Skeletal muscle satellite cell (primary cell): ENCODE data around the gene MRM1.

Experiments
- H3K27me3 ChIP-seq: 2 replicates; pipeline ENCODE4 v1.7.0; 2013; ENCODE audit warnings: low read length; ENCODE audit not compliant: control insufficient read depth, insufficient read depth
- H3K36me3 ChIP-seq: 2 replicates; pipeline ENCODE4 v1.7.0; 2013; ENCODE audit warnings: mild to moderate bottlenecking, control low read depth, low read length; ENCODE audit not compliant: insufficient read depth
- H3K4me1 ChIP-seq: 2 replicates; pipeline ENCODE4 v1.7.0; 2013; ENCODE audit warnings: low read length; ENCODE audit not compliant: control insufficient read depth, insufficient read depth
- H3K4me2 ChIP-seq: 2 replicates; pipeline ENCODE4 v1.7.0; 2013; ENCODE audit warnings: mild to moderate bottlenecking, low read length
- H3K4me3 ChIP-seq: 2 replicates; pipeline ENCODE4 v1.7.0; 2013; ENCODE audit warnings: low read length
- H3K9ac ChIP-seq: 2 replicates; pipeline ENCODE4 v1.7.0; 2013; ENCODE audit warnings: mild to moderate bottlenecking, low read depth, low read length, moderate library complexity
- H3K9me3 ChIP-seq: replicated peaks from 2 replicates; pipeline ENCODE4 v1.7.0; 2013; ENCODE audit warnings: mild to moderate bottlenecking, control low read depth, low read length

MRM1 gene

DNA sequence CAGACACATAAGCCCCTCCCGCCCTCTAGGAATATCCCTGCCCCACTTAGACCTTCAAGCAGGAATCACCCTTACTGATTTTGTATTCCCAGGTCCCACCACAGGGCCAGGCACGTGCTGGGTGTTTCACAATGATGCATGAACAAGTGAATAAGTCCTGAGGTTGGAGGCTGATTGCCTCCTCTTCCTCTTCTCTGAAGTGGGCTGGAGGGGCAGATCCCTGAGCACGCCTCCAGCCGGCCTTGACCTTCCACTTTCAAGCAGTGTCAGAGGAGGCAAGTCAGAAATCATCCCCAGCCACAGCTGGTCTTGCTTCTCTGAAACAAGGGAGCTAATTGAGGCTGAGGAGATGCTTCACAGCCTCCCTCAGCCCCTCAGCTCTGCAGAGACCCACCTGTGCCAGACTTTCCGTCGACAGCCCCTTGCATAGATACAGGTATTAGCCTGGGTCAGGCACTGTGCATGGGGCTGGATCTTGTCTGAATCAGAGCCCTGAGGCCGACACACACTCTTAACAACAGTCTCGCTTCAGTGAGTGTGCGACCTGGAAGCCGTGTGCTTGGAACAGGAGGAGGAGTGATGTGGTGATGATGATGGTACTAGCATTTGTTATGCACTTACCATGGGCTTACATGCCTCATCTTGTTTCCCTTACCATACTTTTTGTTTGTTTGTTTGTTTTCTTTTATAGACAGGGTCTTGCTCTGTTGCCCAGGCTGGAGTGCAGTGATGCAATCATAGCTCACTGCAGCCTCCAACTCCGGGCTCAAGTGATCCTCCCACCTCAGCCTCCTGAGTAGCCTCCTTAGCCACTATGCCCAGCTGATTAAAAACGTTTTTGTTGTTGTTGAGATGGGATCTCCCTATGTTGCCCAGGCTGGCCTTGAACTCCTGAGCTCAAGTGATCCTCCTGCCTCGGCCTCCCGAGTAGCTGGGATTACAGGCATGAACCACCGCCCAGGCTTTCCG is 15.0 kb downstream of the MRM1 start:
- no peaks in the 10 kb centered on the region for H3K9me3 ChIP-seq
- H3K9ac ChIP-seq: no peak overlapping the region
- H3K4me2 ChIP-seq: no peak overlapping the region
- H3K36me3 ChIP-seq: no peaks in the 10 kb centered on the region
- peaks cover 4% of the 10 kb centered on the region for H3K27me3 ChIP-seq
- H3K4me1 ChIP-seq: peaks cover 6% of the 10 kb centered on the region
- H3K4me3 ChIP-seq: no peak overlapping the region

DNA sequence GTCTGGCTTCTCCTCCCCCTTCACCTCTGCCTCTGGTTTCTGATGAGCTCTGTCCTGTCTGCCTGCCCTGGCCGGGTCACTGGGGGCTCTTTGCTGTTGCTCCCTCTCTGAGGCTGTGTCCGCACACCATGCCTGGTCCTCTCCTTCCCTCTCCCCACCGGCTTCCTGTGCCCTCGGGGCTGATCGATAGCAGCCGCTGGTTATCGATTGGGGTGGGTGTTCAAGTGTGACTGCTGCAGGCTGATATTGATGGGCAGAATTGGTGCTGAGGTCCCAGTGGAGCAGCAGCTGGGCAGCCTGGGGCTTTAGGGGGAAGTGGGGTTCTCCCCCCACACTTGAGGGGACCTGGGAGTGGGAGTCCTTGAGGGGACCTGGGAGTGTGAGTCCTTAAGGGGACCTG is 16.4 kb downstream of the MRM1 start:
- no peaks in the 10 kb centered on the region for H3K4me1 ChIP-seq

DNA sequence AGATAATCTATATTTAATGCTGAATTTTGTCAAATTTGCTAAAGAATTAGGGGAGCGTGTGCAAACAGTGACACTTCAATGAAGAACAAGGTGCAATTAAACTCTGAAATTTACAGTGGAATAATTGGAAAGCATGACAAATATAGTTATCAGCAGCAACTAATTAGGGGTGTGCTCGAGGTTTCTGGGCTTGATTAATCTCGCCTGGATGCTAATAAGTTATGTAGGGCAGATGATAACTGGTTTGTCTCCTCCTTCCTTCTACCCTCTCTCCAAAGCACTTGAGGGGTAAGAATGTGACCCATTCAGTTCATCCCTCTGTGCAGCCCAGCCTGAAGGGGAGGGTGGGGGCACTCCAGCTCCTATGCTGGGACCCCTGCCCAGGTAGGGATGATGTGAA is 21.9 kb downstream of the MRM1 start:
- peaks cover 4% of the 10 kb centered on the region for H3K27me3 ChIP-seq
- H3K4me3 ChIP-seq: no peak overlapping the region
- no peaks in the 10 kb centered on the region for H3K4me1 ChIP-seq
- H3K4me2 ChIP-seq: no peak overlapping the region
- no peak overlapping the region for H3K9ac ChIP-seq
- no peaks in the 10 kb centered on the region for H3K9me3 ChIP-seq
- no peaks in the 10 kb centered on the region for H3K36me3 ChIP-seq

More for the DNA sequence above, 16.4 kb downstream of the MRM1 start:
- no peaks in the 10 kb centered on the region for H3K36me3 ChIP-seq
- H3K4me3 ChIP-seq: no peak overlapping the region
- peaks cover 4% of the 10 kb centered on the region for H3K27me3 ChIP-seq
- no peak overlapping the region for H3K9ac ChIP-seq
- no peak overlapping the region for H3K4me2 ChIP-seq
- H3K9me3 ChIP-seq: no peaks in the 10 kb centered on the region

DNA sequence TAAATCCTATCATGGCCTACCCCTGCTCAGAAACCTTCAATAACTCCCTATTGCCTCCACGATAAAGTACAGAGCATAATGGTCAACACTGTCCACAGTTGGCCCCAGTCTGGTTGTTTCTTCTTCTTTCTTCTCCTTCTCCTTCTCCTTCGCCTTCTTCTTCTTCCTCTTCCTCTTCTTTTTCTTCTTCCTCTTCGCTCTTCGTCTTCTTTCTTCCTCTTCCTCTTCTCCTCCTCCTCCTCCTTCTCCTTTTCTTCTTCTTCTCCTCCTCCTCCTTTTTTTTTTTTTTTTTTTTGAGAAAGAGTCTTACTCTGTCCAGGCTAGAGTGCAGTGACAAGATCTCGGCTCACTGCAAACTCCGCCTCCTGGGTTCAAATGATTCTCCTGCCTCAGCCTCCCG is 23.8 kb downstream of the MRM1 start:
- Histone ChIP-seq H3K27me3 (no peaks in the 10 kb centered on the region), H3K4me2 (no peak overlapping the region), H3K4me1 (no peaks in the 10 kb centered on the region), H3K36me3 (no peaks in the 10 kb centered on the region), H3K9ac (no peak overlapping the region), H3K9me3 (no peaks in the 10 kb centered on the region), H3K4me3 (no peak overlapping the region)

DNA sequence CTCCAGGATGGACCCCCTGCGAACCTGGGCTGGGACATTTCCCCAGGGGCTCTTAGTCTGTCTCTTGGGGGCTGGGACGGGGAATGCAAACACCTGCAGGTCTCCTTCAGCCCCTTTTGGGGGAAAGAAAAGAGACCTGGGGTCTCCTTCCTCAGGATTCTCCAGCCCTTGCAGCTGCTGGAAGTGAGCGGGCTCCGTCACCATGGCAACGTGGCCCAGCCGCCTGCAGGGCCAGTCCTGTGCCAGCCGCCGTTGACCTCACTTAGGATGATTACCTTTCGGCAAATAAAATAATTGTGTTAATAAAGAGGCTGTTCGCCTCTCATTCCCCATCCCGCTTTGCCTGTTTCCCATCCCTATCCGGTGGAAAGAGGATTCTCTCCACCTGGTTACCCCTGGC is 25.7 kb downstream of the MRM1 start:
- no peaks in the 10 kb centered on the region for H3K36me3 ChIP-seq
- no peaks in the 10 kb centered on the region for H3K9me3 ChIP-seq
- H3K27me3 ChIP-seq: peaks cover 14% of the 10 kb centered on the region
- no peak overlapping the region for H3K4me3 ChIP-seq
- H3K9ac ChIP-seq: no peak overlapping the region
- H3K4me2 ChIP-seq: no peak overlapping the region
- H3K4me1 ChIP-seq: no peaks in the 10 kb centered on the region

DNA sequence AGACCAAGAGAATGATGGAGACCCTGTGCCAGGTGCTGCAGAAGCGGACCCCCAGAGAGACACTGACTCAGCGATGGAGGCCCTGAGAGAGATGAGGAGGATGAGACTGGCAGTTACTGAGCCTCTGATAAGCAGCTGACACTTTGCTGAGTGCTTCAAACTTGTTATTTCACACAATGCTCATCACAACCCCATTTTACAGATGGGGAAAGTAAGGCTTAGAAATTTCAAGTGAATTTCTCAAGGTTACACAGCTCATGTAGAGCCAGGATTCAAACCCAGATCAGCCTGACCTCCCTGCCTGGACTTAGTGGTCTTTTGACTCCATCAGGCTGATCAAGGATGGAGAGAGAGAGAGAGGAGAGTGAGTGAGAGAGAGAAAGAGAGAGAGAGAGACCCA is 27.2 kb downstream of the MRM1 start:
- H3K27me3 ChIP-seq: peaks cover 26% of the 10 kb centered on the region
- no peak overlapping the region for H3K4me3 ChIP-seq

DNA sequence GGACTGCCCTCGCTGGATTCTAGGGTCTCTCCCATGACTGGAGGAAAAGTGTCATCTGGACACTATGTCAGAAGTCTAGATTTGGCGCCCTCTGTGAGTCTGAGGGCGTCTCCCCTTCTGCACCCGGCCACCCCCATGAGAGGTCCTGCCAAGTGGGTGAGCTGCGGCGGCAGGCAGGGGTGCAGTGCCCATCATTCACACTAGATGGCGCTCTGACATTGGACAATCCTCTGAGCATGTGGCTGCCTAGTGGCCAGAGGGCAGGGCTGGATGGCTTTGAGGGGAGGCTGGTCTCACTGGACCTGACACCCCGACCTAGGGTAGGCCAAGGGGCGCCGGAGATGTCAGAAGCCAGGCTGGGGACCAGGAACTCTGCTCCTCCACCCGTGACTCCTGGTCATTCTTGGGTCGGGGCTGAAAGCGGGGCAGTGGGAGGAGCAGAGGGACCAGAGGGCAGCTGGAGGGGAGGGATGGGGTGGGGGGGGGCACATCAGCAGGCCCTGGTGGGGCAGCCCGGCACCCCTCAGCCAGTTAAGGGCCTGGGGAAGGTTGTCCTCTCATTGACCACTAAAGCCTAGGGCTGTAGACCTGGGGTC is 28.0 kb downstream of the MRM1 start:
- Histone ChIP-seq H3K27me3 (peaks cover 32% of the 10 kb centered on the region), H3K36me3 (no peaks in the 10 kb centered on the region), H3K4me2 (no peak overlapping the region), H3K4me1 (no peaks in the 10 kb centered on the region), H3K9ac (no peak overlapping the region), H3K4me3 (no peak overlapping the region), H3K9me3 (no peaks in the 10 kb centered on the region)

More for the DNA sequence above, 27.2 kb downstream of the MRM1 start:
- Histone ChIP-seq H3K4me1 (no peaks in the 10 kb centered on the region), H3K9me3 (no peaks in the 10 kb centered on the region), H3K36me3 (no peaks in the 10 kb centered on the region), H3K4me2 (no peak overlapping the region), H3K9ac (no peak overlapping the region)

DNA sequence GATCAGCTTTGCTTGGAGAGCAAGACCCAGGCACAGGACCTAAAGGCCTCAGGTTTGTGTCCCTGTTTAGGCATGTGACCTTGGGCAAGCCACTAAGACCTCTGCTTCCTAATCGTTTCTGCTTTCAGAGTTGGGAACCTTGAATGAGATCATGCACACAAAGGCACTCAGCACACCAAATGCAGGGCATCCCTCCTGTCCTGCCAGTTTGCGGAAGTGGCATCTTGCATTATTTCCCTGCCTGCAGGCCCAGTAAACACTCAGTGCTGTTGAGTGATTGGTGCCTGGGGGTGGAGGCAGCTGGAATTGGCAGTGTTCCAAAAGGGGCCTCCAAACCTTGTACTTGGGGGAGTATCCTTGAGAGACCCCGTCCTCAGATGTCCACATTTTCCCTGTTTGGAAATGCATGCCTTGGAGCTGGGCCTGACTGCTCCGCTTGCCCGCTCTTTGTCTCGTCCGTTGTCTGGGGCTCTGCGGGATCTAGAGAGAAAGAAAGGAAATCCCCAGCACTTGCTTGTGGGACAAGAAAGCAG is 28.7 kb downstream of the MRM1 start:
- Histone ChIP-seq H3K4me2 (no peak overlapping the region), H3K4me3 (no peak overlapping the region), H3K27me3 (peaks cover 39% of the 10 kb centered on the region), H3K36me3 (no peaks in the 10 kb centered on the region), H3K9me3 (no peaks in the 10 kb centered on the region), H3K9ac (no peak overlapping the region), H3K4me1 (no peaks in the 10 kb centered on the region)

DNA sequence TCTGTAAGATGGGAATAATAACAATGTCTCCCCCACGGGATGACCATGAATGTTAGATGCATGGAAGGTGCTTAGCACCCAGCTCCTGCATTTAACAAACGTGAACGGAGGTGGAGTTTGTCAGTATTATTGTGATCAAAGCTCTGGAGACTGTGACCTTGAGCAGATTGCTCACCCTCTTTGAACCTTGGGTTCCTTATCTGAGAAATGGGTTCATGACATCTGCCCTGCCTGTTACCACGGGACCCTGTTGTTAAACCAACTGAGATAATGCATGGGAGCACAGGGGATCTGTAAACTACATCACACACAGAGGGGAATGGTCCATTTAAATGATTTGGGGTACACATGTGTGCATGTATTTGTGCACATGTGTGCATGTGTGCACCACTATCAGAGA is 29.6 kb downstream of the MRM1 start:
- Histone ChIP-seq H3K4me3 (no peak overlapping the region), H3K27me3 (peaks cover 48% of the 10 kb centered on the region), H3K36me3 (no peaks in the 10 kb centered on the region), H3K9ac (no peak overlapping the region), H3K4me2 (no peak overlapping the region), H3K4me1 (no peaks in the 10 kb centered on the region), H3K9me3 (no peaks in the 10 kb centered on the region)

DNA sequence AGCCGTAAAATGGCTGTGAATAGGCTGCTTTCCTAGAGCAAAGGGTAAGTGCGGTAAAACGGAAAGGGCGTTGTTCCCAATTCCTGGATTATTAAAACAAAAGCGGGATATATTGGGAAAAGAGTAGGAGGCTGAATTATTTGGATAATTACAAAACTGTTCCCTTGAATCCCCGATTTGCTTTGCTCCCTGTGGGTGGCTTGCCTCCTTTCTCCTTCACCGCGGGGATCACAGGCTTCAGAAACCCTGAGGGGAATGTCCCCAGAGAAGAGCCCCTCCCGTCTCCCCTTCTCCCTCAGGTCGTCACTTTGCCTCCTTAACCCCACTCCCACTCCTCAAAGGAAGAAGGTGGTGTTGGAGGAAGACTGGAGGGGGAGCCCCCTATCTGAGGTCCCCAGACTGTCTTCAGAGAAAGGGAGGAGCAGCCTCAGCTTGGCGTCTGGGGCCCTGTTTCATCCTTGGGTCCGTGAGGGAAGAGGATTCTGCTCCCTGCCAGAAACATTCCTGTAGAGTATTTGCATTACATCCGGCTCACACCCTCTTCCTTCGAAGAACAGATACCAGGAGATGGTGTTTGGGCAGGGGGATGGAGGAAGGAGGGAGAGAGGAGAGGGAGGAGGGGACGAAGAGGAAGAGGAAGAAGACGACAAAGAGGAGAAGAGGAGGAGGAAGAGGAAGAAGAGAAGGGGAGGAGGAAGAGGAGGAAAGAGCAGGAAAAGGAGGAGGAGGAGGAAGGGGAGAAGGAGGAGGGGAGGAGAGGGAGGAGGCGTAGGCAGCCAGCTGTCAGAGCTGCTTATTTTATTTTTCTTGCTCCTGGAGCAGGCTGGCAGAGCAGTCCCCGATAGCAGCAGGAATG is 31.8 kb downstream of the MRM1 start:
- no peak overlapping the region for H3K4me3 ChIP-seq
- no peak overlapping the region for H3K4me2 ChIP-seq
- H3K4me1 ChIP-seq: no peaks in the 10 kb centered on the region
- H3K9me3 ChIP-seq: no peaks in the 10 kb centered on the region
- no peaks in the 10 kb centered on the region for H3K36me3 ChIP-seq
- no peak overlapping the region for H3K9ac ChIP-seq
- peaks cover 63% of the 10 kb centered on the region for H3K27me3 ChIP-seq

DNA sequence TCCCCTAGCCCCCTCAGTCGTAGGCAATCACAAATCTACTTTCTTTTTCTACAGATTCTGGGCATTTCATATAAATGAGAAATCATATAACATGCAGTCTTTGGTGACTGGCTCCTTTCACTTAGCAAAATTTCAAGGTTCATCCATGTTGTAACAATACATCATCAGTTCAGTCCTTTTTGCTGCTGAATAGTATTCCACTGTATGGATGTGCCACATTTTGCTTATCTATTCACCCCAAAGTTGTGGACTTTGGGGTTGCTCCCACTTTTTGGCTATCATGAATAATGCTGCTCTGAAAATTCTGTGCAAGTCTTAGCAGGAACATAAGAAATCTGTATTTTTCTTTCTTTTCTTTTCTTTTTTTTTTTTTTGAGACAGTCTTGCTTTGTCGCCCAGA is 39.0 kb downstream of the MRM1 start:
- H3K36me3 ChIP-seq: no peaks in the 10 kb centered on the region
- H3K9ac ChIP-seq: no peak overlapping the region
- peaks cover 7% of the 10 kb centered on the region for H3K4me1 ChIP-seq
- H3K4me2 ChIP-seq: no peak overlapping the region
- no peaks in the 10 kb centered on the region for H3K9me3 ChIP-seq
- H3K4me3 ChIP-seq: no peak overlapping the region
- peaks cover 89% of the 10 kb centered on the region for H3K27me3 ChIP-seq
